HG02623 (cell line): Measurements from ENCODE around the gene WDFY2.
"Not testable (repeated sequence)": the region's sequence is repeated elsewhere in the genome, so short reads cannot be mapped to it uniquely, and the experiment has no call there.

Experiments
- ATAC-seq: cut with Tn5 transposase; IDR thresholded peaks from one replicate; pipeline ENCODE4 v1.9.1; 2021; ENCODE audit warnings: moderate library complexity; ENCODE audit not compliant: unreplicated experiment

The WDFY2 gene

GRCh38 chr13:51629491-51630287 lies 45.4 kb downstream of the WDFY2 start:
- ATAC-seq = no peak

GRCh38 chr13:51630288-51630615 lies 46.0 kb downstream of the WDFY2 start:
- no peak for ATAC-seq

- ATAC-seq = no peak
These were observed 48.5 kb downstream of the WDFY2 start for GRCh38 chr13:51632591-51633362.

- no peak for ATAC-seq
These were observed 51.0 kb downstream of the WDFY2 start for GRCh38 chr13:51635137-51635878.

GRCh38 chr13:51636349-51636890 lies 52.2 kb downstream of the WDFY2 start:
- ATAC-seq = no peak

- no peak for ATAC-seq
These were observed 53.6 kb downstream of the WDFY2 start for GRCh38 chr13:51637852-51638215.

- no peak for ATAC-seq
These were observed 54.1 kb downstream of the WDFY2 start for GRCh38 chr13:51638216-51638871.

GRCh38 chr13:51639171-51639570 lies 54.9 kb downstream of the WDFY2 start:
- ATAC-seq = no peak

GRCh38 chr13:51640696-51641095 lies 56.4 kb downstream of the WDFY2 start:
- not testable (repeated sequence) for ATAC-seq

- ATAC-seq = no peak
These were observed 59.0 kb downstream of the WDFY2 start for GRCh38 chr13:51643105-51643881.

- no peak for ATAC-seq
These were observed 59.6 kb downstream of the WDFY2 start for GRCh38 chr13:51643882-51644281.

GRCh38 chr13:51644654-51645053 lies 60.4 kb downstream of the WDFY2 start:
- no peak for ATAC-seq

- ATAC-seq = no peak
These were observed 60.9 kb downstream of the WDFY2 start for GRCh38 chr13:51645154-51645650.

GRCh38 chr13:51645761-51646670 lies 61.8 kb downstream of the WDFY2 start:
- no peak for ATAC-seq

- ATAC-seq = no peak
These were observed 62.8 kb downstream of the WDFY2 start for GRCh38 chr13:51647067-51647466.

- not testable (repeated sequence) for ATAC-seq
These were observed 67.9 kb downstream of the WDFY2 start for GRCh38 chr13:51652193-51652592.

- ATAC-seq = no peak
These were observed 75.2 kb downstream of the WDFY2 start for GRCh38 chr13:51659276-51660127.

- no peak for ATAC-seq
These were observed 76.6 kb downstream of the WDFY2 start for GRCh38 chr13:51660813-51661212.
